SIG-M5 (cell line): ENCODE results near the gene SLC25A25.
"Not testable (repeated sequence)": the region's sequence is repeated elsewhere in the genome, so short reads cannot be mapped to it uniquely, and the experiment has no call there.

ENCODE experiments used
- DNase-seq: peaks from one replicate; lab custom pipeline; 2025; lab: John Stamatoyannopoulos, UW

The SLC25A25 gene

DNA sequence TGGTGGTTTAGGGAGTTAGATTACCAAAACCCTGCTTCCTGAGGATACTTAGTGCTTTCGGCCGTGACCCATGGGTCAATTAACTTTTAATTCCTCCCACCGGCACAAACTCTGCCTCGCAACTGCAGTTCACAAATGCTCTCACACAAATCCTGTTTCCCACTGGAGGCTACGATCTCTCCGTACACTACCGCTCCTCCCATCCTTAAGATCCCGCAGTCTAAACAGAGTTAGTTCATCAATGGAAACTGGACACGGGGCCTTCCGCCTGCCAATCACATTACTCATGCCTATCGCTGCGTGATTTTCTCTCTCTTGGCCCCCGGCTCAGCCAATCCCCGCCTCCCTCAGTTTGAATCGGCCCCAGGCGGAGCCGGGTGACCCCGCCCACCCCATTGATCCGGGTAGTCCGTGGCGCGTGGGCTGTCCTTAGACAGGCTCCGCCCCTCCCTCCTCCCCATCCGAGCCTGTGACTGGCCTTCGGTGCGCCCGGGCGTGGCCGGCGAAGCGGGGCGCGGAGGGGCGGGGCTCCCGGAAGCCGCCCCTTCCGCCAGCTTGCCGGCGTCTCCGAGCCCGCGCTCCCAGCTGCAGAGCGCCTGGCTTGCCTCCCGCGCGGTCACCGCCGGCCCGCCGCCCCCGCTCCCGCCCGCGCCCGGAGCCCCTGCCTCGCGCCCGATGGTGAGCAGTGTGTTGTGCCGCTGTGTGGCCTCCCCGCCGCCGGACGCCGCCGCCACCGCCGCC, at the start of gene SLC25A25:
Gene SLC25A25 (plus strand): TSS at position 588 of the 741 bp plus-strand sequence. CDS start 88 bp downstream, at position 676.
- peak; percentile 94 for DNase-seq

DNA sequence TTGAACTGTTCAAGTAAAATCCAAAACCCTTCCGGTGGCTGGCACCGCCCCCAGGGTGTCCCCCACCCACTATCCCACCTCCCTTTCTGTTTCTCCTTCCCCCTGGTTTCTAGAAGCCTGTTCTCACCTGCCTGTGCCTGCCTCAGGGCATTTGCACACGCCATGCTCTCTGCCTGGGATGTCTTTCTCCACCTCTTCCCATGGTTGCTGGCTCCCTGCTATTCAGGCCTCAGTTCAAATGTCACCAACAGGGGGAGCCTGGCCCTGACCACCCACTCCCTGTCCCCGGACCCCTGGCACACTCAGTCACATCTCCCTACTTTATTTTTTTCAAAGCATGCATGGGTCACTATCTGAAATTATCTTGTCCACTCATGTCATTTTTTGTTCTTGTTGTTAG, 47.3 kb upstream of the SLC25A25 start:
- DNase-seq = no peak

DNA sequence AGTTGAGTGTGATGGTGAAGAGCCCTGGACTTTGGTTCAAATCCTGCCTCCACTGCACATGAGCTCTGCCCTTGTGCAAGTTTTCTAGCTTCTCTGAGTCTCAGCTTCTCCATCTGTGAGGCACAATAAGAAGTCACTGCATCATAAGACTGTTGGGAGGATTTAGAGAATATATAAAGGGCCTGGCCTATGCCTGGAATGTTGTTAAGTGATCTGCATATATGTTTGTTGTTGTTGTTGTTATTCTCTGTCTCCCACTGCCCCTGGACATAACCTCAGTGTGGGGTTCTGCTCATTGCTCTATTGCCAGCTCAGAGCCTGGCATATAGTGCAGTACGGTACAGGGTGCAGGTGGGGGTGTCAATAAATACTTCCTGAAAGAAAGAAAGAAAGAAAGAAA, 46.9 kb upstream of the SLC25A25 start:
- no peak for DNase-seq

DNA sequence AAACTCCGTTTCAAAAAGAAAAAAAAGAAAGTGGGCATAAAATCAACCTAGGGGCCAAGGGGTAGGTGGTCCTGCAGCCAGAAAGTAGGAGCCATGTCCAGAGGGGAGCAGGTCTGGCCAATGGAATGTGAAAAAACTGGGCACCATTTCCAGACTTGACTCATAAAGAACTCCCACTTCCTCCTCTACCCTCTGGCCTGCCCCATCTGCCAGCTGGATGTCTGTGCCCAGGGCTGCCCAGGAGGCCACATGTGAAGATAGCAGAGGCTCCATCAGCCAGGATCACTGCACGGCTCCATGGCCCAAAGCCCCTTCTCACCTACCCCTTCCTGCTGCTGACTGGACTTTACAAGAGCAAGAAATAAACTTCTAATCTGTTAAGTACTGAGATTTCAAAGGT, 45.1 kb upstream of the SLC25A25 start:
- DNase-seq = no peak

DNA sequence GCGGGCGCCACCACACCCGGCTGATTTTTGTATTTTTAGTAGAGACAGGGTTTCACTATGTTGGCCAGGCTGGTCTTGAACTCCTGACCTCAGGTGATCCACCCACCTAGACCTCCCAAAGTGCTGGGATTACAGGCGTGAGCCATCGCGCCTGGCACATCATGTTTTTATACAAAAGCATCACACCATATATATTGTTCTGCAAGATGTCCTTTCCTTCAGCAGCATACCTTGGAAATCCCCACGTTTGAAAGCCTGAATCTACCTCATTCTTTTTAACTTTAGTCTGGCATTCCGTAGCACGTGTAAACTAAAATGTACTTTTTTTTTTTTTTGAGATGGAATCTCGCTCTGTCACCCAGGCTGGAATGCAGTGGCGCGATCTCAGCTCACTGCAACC, 44.4 kb upstream of the SLC25A25 start:
- not testable (repeated sequence) for DNase-seq

DNA sequence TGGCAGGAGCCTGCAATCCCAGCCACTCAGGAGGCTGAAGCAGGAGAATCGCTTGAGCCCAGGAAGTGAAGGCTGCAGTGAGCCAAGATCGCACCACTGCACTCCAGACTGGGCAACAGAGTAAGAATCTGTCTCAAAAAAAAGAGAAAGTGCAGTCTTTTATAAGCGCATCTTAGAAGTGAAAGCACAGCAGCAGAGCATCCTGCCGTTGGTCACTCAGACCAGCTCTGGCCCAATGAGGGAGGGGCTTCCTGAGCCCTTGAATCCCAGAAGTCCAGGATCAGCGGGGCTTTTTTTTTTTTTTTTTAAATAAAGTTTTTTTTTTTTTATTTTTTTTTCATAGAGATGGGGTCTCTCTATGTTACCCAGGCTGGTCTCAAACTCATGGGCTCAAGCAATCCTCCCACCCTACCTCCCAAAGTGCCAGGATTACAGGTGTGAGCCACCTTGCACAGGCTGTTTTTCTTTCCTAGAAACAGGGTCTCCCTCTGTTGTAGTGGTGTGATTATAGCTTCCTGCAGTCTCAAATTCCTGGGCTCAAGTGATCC, 43.2 kb upstream of the SLC25A25 start:
- no peak for DNase-seq

DNA sequence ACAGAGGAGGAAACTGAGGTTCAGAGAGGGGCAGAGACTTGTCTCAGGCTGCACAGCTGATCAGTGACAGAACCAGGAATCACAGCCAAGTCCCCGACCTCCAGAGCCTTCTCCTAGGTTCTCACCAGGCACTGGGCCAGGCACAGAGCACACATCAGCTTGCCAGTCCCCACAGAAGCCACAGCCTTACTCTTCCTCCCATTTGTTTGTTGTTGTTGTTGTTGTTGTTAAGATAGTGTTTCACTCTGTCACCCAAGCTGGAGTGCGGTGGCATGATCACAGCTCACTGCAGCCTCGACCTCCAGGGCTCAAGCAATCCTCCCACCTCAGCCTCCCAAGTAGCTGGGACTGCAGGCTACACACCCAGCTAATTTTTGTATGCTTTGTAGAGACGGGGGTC, 42.3 kb upstream of the SLC25A25 start:
- DNase-seq = no peak

DNA sequence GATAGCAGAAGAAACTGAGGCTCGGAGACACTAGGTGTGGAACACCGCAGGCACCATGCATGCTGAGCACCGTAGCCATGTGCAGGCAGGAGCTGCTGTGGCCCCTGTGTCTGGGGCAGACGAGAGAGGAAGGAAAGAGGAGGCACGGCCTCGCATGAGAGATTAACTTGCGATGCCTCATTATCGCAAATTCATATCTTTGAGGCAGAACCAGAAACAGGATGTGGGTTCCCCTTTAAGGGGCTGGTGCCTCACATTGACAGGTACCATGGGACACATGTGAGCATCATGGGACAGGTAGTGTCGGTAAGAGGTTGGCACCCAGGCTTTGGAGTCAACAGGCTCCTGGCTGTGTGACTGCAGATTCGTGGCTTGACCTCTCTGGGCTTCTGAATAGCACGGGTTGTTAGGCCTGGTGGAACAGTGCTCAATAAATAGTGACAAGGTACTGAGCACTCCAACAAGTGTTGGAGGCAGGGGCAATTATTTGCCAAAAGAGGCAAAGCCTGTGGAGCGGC, 41.7 kb upstream of the SLC25A25 start:
- no peak for DNase-seq

DNA sequence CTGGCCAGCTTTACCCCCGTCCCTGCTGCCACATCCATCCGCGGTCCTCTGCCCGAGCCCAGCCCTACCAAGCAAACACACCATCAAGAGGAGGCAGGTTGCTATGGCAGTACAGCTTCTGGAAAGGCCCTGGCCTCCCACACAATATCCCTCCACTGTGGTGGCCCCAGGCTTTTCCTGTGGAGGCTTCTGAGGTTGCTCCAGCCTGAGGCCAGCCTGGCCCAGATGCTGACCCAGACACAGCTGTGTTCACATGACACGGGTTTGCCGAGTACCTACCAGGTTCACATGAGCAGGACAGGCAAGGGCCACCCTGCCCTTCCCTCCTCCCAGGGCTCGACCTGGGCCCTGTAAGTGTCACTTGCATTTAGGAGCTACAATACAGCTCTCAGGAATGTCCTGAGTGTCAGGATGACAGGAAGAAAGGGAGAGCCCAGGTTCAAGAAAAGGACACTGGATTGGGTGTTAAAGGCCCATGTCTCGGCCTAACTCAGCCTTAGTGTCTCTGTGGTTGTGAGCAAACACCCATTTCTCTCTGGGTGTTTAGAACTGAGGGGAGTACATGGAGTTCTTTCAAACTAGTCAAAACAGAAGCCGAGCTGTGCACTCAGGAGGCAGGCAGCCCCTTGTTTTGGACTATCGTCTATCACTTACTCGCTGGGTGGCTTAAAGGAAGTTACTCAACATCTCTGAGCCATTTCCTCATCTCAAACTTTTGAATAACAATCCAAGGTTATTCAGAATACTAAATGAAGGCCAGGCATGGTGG, 41.1 kb upstream of the SLC25A25 start:
- no peak for DNase-seq

DNA sequence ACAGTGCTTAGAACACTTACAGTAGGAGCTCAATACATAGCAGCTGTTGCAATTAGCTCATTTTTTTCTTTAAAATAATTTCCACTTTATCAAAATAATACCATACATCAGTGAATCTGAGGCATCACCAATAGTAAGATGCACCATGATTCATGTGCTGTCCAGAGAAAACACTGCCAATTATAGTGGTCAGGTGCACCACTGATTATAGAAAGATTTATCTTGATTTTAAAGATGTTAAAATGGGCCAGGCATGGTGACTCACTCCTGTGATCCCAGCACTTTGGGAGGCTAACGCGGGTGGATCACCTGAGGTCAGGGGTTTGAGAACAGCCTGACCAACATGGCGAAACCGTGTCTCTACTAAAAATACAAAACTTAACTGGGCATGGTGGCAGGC, 40.3 kb upstream of the SLC25A25 start:
- DNase-seq = no peak

DNA sequence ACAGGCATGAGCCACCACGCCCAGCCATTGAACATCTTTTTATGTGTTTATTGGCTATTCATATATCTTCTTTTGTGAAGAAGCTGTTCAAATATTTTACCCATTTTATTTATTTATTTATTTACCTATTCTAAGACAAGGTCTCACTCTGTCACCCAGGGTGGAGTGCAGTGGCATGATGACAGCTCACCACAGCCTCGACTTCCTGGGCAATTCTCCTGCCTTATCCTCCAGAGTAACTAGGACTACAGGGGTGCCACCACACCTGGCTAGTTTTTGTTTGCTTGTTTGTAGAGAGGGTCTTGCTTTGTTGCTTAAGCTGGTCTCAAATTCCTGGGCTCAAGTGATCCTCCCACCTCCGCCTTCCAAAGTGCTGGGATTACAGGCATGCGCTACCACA, 34.4 kb upstream of the SLC25A25 start:
- DNase-seq = no peak

DNA sequence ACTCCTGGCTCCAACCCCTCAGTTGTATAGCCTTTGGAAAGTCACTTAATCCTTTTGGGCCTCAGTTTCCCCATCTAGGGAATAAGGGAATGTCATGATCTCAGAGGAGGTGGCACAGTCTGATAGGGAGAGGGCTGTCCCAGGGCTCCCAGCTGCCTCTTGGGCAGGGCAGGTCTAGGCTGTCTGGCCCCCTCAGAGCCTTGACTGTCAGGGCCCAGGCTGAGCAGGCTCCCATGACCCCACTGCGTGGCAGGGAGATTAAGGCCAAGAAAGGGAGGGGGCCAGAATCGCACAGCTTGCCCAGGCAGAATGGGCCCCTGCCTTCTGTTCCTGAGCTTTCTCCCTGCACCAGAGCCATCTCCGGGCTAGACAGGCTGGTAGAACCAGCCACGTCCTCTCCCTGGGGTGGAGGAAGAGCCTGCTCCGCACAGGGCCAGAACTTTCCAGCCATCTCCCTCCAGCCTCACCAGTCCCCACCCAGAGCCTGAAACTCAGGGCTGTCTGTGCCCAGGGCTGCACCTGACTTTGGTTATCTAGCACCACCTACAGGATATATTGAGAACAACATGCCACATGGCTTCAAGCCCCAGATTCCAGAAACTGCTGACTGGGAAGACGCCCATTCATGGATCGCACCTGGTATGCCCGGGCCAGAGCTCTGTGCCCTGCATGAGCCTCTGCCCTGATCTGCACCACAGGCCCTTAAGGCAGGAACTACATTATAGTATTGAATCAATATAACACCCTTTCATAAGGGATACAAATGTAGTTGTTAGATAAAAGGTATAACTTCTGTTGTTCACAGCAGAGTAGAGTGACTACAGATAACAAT, 33.0 kb upstream of the SLC25A25 start:
- no peak for DNase-seq

DNA sequence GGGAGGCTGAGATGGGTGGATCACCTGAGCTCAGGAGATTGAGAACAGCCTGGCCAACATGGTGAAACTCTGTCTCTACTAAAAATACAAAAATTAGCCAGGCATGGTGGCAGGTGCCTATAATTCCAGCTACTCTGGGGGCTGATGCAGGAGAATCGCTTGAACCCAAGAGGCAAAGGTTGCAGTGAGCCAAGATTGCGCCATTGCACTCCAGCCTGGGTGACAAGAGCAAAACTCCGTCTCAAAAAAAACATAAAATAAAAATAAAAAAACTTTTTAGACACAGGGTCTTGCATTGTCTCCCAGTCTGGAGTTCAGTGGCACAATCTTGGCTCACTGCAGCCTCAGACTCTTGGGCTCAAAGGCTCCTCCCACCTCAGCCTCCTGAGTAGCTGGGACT, 31.5 kb upstream of the SLC25A25 start:
- DNase-seq = not testable (repeated sequence)

DNA sequence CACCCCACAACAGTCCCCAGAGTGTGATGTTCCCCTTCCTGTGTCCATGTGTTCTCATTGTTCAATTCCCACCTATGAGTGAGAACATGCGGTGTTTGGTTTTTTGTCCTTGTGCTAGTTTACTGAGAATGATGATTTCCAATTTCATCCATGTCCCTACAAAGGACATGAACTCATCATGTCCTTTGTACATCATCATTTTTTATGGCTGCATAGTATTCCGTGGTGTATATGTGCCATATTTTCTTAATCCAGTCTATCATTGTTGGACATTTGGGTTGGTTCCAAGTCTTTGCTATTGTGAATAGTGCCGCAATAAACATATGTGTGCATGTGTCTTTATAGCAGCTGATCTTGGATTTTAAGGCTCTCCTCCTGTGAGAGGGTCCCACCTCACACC, 27.2 kb upstream of the SLC25A25 start:
- DNase-seq = not testable (repeated sequence)

DNA sequence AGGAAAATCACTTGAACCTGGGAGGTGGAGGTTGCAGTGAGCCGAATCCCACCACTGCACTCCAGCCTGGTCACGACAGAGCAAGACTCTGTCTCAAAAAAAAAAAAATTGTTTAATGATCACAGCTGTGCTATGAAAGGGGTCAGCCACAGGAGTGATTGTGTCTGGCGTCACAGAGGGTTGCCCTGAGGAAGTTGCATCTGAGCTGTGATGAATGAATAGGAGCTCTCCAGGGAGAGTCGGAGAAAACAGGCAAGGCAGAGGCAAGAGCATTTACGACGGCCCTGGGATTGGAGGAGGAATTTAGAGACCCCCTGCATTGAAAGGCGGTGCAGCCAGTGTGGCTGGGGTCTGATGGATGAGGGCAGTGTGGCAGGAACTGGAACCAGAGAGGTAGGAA, 26.0 kb upstream of the SLC25A25 start:
- no peak for DNase-seq

DNA sequence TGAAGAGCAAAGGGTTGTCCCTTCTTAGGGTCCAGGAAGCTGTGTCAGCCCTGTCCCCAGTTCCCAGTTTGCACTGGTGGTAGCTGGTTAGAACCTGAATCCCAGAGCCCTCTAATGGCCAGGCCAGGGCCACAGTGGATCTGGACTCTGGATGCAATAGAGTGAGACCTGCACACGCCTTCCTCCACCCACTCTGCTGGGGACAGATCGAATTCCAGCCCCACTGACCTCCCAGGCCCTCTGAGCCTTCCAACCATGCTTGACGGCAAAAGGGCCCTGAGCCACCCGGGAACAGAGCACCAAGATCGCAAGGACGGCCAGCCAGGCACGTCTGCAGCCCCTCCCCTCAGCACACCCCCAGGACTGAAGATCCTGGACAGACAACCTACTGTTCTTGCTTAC, 24.6 kb upstream of the SLC25A25 start:
- no peak for DNase-seq

DNA sequence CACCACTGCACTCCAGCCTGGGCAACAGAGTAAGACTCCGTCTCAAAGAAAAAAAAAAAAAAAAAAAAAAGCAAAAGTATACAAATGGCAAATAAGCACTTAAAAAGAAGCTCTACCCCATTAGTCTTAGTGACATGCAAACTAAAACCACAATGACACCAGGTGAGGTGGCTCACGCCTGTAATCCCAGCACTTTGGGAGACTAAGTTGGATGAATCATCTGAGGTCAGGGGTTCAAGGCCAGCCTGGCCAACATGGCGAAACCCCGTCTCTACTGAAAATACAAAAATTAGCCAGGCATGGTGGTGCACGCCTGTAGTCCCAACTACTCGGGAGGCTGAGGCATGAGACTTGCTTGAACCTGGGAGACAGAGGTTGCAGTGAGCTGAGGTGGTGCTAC, 22.6 kb upstream of the SLC25A25 start:
- not testable (repeated sequence) for DNase-seq

DNA sequence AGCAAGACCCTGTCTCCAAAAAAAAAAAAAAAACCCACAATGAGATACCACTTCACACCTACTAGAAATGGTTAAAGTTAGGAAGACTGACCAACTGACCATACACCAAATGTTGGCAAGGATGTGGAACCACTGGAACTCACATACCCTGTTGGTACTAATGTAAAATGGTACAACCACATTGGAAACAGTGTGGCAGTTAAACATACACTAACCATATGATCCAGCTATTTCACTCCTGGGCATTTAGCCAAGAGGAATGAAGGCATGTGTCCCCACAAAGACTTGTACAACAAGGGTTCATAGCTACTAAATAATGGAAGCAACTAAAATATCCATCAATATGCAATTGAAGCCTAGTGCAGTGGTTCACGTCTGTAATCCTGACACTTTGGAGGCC, 22.2 kb upstream of the SLC25A25 start:
- no peak for DNase-seq

DNA sequence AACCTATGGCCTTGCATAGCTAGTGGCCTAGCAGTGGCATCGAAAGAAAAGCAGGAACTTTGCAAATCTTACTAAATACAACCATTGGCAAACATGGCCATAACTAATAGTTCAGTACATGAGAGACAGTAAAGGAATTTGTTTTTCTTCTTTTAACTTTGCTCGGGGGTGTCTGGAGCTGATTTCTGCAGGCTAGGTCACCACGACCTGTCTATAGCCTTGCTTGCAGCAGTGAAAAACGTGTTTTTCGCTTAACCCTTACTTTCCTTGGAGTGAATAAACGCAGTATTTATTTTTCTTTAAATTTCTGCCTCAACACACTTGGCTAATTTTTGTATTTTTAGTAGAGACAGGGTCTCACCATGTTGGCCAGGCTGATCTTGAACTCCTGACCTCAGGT, 20.8 kb upstream of the SLC25A25 start:
- no peak for DNase-seq

DNA sequence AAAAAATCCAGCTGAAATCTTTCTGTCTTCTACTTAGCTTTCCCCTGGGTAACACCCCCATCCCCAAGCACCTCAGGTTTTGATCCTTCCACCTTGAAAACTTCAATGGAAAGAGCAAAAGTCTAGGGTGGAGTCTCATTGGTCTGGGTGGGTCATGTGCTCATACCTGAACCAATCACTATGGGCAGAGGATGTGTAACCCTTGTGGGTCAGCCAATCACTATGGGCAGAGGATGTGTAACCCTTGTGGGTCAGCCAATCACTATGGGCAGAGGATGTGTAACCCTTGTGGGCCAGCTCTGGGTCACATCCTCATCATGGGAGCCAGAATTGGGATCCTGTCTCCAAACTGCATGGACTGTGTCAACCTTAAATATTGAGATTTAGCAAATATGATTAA, 19.4 kb upstream of the SLC25A25 start:
- no peak for DNase-seq

DNA sequence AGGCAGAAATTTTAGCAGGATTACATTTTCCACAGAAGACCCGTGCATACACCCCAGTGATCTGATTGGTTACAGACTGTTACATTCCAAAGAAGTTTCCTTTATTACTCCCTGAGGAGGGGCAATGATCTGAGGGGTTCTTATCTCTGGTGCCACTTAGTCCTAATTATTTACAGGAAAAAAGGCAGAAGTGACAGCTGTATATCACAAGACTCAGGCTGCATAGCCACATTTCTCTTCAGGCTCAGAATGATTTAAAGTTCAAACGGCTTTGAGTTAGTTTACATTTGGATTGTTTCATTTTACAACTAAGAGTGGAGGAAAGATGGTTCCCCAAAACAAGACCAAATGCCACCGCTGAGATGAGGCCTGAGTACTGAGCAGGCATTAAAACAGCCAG, 18.2 kb upstream of the SLC25A25 start:
- DNase-seq = no peak
